Activated T-helper 2 cell treated with anti-CD3 and anti-CD28 coated beads, Interferon-gamma antibody, Interleukin-2, Interleukin-4, amounts not matched to agents 10 μg/mL and 5 μg/mL and 100 μg/mL, durations not matched to agents 14 hours and 24 hours and 36 hours (primary cell): ENCODE measurements around the gene BAIAP2. TPM values are rescaled to one million over a fixed set of nuclear protein-coding genes. Genes with fewer than 3 reads are reported as not detected.
A peak's percentile ranks its signal among the peaks of the same experiment; 100 is the strongest.

ENCODE experiments used
- DNase-seq: peaks from one replicate; pipeline ENCODE4 v3.0.0; 2021; ENCODE audit warnings: low spot score
- H3K27ac Mint-ChIP-seq: one replicate; pipeline ENCODE4 v1.8.0; 2021; ENCODE audit warnings: mixed read lengths
- H3K27me3 Mint-ChIP-seq: one replicate; pipeline ENCODE4 v1.8.0; 2021; ENCODE audit warnings: low read depth, mixed read lengths
- H3K36me3 Mint-ChIP-seq: one replicate; pipeline ENCODE4 v1.8.0; 2021; ENCODE audit warnings: low read depth, mixed read lengths
- H3K4me1 Mint-ChIP-seq: one replicate; pipeline ENCODE4 v1.8.0; 2021; ENCODE audit warnings: low read depth, mixed read lengths
- H3K4me3 Mint-ChIP-seq: one replicate; pipeline ENCODE4 v1.8.0; 2021; ENCODE audit warnings: low read depth, mild to moderate bottlenecking, moderate library complexity, mixed read lengths
- H3K9me3 Mint-ChIP-seq: one replicate; pipeline ENCODE4 v1.8.0; 2021; ENCODE audit warnings: mixed read lengths
- intact Hi-C: fragments of 100-400 bp; cut with micrococcal nuclease; formaldehyde crosslinking; loops from one replicate; pipeline ENCODE4 v1.15.1; 2023
- total RNA-seq: library from RNA; stranded (reverse); gene quantifications from 2 replicates; pipeline ENCODE4 v1.2.3, GENCODE V29; 2022

BAIAP2 gene
- total RNA-seq, 1 donor from 2014 or later = 5.3 TPM

GRCh38 chr17:81094509-81095382 is 59.8 kb downstream of the BAIAP2 start:
- Mint-ChIP-seq H3K4me1 (peaks cover 14% of the 10 kb centered on the region), H3K27me3 (no peaks in the 10 kb centered on the region), H3K36me3 (no peaks in the 10 kb centered on the region), H3K9me3 (no peaks in the 10 kb centered on the region), H3K27ac (peak overlapping the region; percentile 49), H3K4me3 (no peak overlapping the region)
- peak; percentile 76 for DNase-seq
- intact Hi-C loops = no loop called here

DNA sequence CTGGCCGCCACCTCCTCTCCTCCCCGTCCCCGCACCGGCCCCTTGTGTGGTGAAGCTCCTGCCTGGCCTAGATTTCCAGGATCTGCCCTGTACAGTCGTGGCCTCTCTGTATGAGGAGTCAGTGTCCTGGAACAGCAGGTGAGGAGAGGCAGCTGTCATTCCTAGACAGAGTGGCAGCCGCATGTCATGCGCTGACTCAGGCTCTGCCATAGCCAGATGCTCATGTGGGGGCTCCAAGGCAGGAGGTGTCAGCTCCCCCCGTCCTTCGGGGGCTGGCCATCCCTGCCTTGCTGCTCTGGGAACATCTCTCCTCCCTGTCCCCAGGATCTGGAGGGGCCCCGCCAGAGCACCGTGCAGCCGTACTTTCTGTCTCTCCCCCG is 60.4 kb downstream of the BAIAP2 start:
- peaks cover 14% of the 10 kb centered on the region for H3K4me1 Mint-ChIP-seq
- no peak for DNase-seq
- intact Hi-C loops = no loop called here
- H3K27me3 Mint-ChIP-seq = no peaks in the 10 kb centered on the region
- no peaks in the 10 kb centered on the region for H3K9me3 Mint-ChIP-seq
- H3K4me3 Mint-ChIP-seq = no peak overlapping the region
- no peaks in the 10 kb centered on the region for H3K36me3 Mint-ChIP-seq
- H3K27ac Mint-ChIP-seq = no peak overlapping the region

DNA sequence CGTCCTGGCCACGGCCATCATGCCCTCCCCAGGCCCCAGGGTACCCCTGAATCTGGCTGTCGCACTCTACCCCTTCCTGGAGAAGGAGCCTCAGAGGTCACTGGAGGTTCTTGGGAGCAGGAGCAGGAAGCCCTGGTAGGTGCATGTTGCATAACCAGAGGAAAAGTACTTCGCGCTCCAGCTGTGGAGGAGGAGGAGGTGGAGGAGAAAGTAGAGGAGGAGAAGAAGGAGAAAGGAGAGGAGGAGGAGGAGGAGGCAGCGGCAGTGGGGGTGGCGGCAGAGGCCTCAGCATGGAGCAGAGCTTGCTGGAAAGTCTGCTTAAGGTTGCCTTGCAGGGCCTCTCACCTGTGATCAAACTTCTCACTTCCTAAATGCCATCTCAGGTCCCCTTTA is 61.8 kb downstream of the BAIAP2 start:
- Mint-ChIP-seq H3K4me3 (no peak overlapping the region), H3K4me1 (peaks cover 14% of the 10 kb centered on the region), H3K27ac (no peak overlapping the region), H3K36me3 (no peaks in the 10 kb centered on the region), H3K9me3 (no peaks in the 10 kb centered on the region), H3K27me3 (no peaks in the 10 kb centered on the region)
- intact Hi-C loops = no loop called here
- no peak for DNase-seq

GRCh38 chr17:81097134-81097942 is 62.4 kb downstream of the BAIAP2 start:
- Mint-ChIP-seq H3K4me3 (no peak overlapping the region), H3K9me3 (no peaks in the 10 kb centered on the region), H3K4me1 (peaks cover 14% of the 10 kb centered on the region), H3K27me3 (no peaks in the 10 kb centered on the region), H3K36me3 (no peaks in the 10 kb centered on the region), H3K27ac (no peak overlapping the region)
- intact Hi-C loops = no loop called here
- DNase-seq = no peak

- no peak for DNase-seq
- no peaks in the 10 kb centered on the region for H3K9me3 Mint-ChIP-seq
- H3K4me3 Mint-ChIP-seq = no peak overlapping the region
- no peaks in the 10 kb centered on the region for H3K27me3 Mint-ChIP-seq
- intact Hi-C loops = no loop called here
- H3K4me1 Mint-ChIP-seq = peaks cover 14% of the 10 kb centered on the region
- H3K36me3 Mint-ChIP-seq = no peaks in the 10 kb centered on the region
- H3K27ac Mint-ChIP-seq = no peak overlapping the region
Measured at GRCh38 chr17:81097943-81098308, 63.0 kb downstream of the BAIAP2 start.

DNA sequence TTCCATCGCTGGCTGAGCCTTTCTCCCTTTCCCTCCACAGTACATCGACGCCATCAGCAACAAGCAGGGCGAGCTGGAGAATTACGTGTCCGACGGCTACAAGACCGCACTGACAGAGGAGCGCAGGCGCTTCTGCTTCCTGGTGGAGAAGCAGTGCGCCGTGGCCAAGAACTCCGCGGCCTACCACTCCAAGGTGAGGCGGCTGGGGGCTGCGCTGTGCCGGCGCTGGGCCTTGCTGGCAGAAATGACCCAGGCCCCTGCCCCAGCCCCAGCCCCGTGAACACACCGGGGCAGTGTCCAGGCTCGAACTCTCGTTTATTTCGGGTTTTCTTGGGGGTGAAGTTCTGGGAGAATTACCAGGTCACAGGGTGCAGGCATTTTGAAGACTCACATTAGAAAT is 64.9 kb downstream of the BAIAP2 start:
- no peak overlapping the region for H3K27ac Mint-ChIP-seq
- H3K4me3 Mint-ChIP-seq = no peak overlapping the region
- H3K27me3 Mint-ChIP-seq = no peaks in the 10 kb centered on the region
- no peaks in the 10 kb centered on the region for H3K36me3 Mint-ChIP-seq
- no peak for DNase-seq
- intact Hi-C loops = loop anchor here (5.0 kb wide), 1 partner anchor 142 kb away; no protein-coding TSS in a partner anchor
- H3K9me3 Mint-ChIP-seq = no peaks in the 10 kb centered on the region
- H3K4me1 Mint-ChIP-seq = peaks cover 8% of the 10 kb centered on the region

DNA sequence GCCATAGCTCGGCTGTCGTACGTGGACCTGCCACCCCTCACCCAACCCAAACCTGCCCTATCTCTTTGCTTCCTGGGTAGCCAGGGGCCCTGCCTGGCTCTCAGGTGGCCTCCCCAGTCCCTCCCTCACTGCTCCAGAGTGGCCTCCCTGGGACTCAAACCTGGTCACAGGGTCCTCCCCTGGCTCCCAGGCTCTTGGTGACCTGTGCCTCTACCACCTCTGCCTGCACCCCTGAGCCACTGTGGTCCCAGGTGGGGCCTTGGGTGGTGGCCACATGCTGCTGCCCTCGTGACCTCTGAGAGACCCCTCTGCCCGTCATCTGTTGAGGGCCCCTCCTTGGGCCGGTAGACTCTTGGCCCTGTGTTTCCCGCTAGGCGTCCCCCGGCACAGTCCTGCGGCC is 65.7 kb downstream of the BAIAP2 start:
- no peaks in the 10 kb centered on the region for H3K36me3 Mint-ChIP-seq
- H3K4me3 Mint-ChIP-seq = no peak overlapping the region
- no peak overlapping the region for H3K27ac Mint-ChIP-seq
- DNase-seq = no peak
- intact Hi-C loops = loop anchor here (1.0 to 5.0 kb wide), 2 partner anchors 76 to 142 kb away; no protein-coding TSS in a partner anchor
- H3K9me3 Mint-ChIP-seq = no peaks in the 10 kb centered on the region
- H3K4me1 Mint-ChIP-seq = peaks cover 7% of the 10 kb centered on the region
- no peaks in the 10 kb centered on the region for H3K27me3 Mint-ChIP-seq

- DNase-seq = peak; percentile 85
- Mint-ChIP-seq H3K27me3 (no peaks in the 10 kb centered on the region), H3K4me1 (peaks cover 3% of the 10 kb centered on the region), H3K9me3 (no peaks in the 10 kb centered on the region), H3K36me3 (no peaks in the 10 kb centered on the region), H3K4me3 (no peak overlapping the region), H3K27ac (no peak overlapping the region)
- intact Hi-C loops = loop anchor here (1.0 to 5.0 kb wide), 2 partner anchors 77 to 141 kb away; no protein-coding TSS in a partner anchor
Measured at GRCh38 chr17:81101614-81102306, 66.8 kb downstream of the BAIAP2 start.

DNA sequence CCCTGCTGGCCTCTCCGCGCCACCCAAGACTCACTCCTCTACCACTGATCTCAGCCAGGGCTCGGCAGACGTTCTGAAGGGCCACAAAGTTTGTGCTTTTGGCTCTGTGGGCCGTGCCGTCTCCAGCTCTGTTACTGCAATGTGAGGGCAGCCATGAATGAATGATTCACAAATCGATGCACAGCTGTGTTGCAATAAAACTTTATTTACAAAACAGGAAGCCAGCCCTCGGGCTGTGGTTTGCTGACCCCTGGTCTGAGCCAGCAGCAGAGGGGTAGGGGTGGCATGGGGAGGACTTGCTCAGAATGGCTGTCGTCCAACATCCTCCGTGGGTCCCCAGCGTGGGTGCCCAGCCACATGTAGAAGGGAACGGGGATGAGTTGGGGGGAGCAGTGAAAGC is 67.4 kb downstream of the BAIAP2 start:
- H3K9me3 Mint-ChIP-seq = no peaks in the 10 kb centered on the region
- no peaks in the 10 kb centered on the region for H3K27me3 Mint-ChIP-seq
- no peak overlapping the region for H3K27ac Mint-ChIP-seq
- H3K4me1 Mint-ChIP-seq = peaks cover 1% of the 10 kb centered on the region
- H3K4me3 Mint-ChIP-seq = no peak overlapping the region
- intact Hi-C loops = loop anchor here (5.0 kb wide), 1 partner anchor 140 kb away; no protein-coding TSS in a partner anchor
- no peaks in the 10 kb centered on the region for H3K36me3 Mint-ChIP-seq
- no peak for DNase-seq

DNA sequence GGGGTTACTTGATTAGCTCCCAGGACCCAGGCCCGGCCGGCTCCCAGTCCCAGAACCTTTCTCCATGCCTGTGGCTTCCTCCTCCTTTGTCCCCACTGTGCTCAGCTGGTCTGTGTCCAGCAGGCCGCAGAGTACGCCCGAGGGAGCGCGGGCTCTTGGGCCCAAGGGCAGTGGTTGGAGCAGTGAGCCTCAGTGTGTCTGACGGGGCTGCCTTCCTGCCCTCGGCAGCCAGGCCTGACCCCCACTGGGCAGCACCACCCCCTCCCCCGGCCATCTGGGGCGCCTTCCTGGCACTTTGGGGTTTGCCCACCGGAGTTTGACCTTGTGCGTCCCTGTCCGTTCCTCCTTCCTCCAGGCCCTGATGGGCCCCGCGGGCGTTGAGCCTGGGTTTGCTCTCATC is 67.9 kb downstream of the BAIAP2 start:
- Mint-ChIP-seq H3K27me3 (no peaks in the 10 kb centered on the region), H3K4me1 (no peaks in the 10 kb centered on the region), H3K36me3 (no peaks in the 10 kb centered on the region), H3K27ac (no peak overlapping the region), H3K9me3 (no peaks in the 10 kb centered on the region), H3K4me3 (no peak overlapping the region)
- DNase-seq = no peak
- intact Hi-C loops = loop anchor here (5.0 kb wide), 1 partner anchor 139 kb away; no protein-coding TSS in a partner anchor

DNA sequence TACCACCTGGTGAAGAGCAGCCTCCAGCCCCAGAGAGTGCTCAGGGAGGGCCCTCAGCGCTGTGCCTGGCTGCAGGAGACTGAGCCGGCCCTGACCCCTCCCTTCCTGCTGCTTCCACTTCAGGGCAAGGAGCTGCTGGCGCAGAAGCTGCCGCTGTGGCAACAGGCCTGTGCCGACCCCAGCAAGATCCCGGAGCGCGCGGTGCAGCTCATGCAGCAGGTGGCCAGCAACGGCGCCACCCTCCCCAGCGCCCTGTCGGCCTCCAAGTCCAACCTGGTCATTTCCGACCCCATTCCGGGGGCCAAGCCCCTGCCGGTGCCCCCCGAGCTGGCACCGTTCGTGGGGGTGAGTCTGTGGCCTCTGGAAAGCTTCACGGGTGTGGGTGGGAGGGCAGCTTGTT is 68.4 kb downstream of the BAIAP2 start:
- no peak for DNase-seq
- Mint-ChIP-seq H3K4me1 (no peaks in the 10 kb centered on the region), H3K27me3 (no peaks in the 10 kb centered on the region), H3K36me3 (no peaks in the 10 kb centered on the region), H3K9me3 (no peaks in the 10 kb centered on the region), H3K4me3 (no peak overlapping the region), H3K27ac (no peak overlapping the region)
- intact Hi-C loops = loop anchor here (5.0 kb wide), 1 partner anchor 139 kb away; no protein-coding TSS in a partner anchor

- intact Hi-C loops = no loop called here
- no peaks in the 10 kb centered on the region for H3K36me3 Mint-ChIP-seq
- no peak for DNase-seq
Measured at GRCh38 chr17:81106716-81107115, 71.8 kb downstream of the BAIAP2 start.

More at GRCh38 chr17:81106716-81107115, 71.8 kb downstream of the BAIAP2 start:
- H3K27me3 Mint-ChIP-seq = no peaks in the 10 kb centered on the region
- H3K4me3 Mint-ChIP-seq = no peak overlapping the region
- H3K9me3 Mint-ChIP-seq = no peaks in the 10 kb centered on the region
- no peak overlapping the region for H3K27ac Mint-ChIP-seq
- peaks cover 3% of the 10 kb centered on the region for H3K4me1 Mint-ChIP-seq
